ENCODE results near the gene HECW1.
"Not testable (repeated sequence)": the region's sequence is repeated elsewhere in the genome, so short reads cannot be mapped to it uniquely, and the experiment has no call there.

Gene HECW1

DNA sequence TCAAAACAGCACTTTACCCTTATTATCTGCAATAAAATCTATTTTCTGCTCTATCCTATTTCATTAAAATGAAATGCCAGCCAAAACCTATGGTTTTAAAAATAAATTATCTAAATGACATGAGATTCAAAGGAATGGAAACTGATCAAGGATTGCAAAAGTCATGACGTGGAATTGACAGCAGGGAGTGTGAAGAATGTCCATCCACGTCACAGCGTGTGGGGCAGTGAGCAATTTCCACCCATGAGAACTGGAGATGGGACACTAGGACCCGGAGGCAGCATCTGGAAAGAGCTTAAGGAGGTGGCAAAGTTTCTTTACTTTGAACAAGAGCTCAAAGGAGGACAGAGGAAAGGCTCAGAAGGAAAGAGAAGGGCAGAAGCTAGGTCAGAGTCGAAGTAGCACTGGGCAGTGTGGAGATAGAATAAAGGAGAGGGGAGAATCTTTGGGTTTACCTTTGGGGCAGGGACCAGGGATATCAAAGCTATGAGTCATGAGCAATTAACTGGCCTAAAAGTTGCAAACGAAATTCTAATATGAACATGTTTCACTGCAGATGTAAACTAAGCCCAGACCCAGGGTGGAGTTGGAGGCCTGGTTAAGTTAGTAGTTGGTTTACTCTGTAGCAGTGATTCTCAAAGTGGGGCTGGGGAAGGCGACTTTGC lies 445.5 kb downstream of the HECW1 start:
- DNase-seq: no peak

DNA sequence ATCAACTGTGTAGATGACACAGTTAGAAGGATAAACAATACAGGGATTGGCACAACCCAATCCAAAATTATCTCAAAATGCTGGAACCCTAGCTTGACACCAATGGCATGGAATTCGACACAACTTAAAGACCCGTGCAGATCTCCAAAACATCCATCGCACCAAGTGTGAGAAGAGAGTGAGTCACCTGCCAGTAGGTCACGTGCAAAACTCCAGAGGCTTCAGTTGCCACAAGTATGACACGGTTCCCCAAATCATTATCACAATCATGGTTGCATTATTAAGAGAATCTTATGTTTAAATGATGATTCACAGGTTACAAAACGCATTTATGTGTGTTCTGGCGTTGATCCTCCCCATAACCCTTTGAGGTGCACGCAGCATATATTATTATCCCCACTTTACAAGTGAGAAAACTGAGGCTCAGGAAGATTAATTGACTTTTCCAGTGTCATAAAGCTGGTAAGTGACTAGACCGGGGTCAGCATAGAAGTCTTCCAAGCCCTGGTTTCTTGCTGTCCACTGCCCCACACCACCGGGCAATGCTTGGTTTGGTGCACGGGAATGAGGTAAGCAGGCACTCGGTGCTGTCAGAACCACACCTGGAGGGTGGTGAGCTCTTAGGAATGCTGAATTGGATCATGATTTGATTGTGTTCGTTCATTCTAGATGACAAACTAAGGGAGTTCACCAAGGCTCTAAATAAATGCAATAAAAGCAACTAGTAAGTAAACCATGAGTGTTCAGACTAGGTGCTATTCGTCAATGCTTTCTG lies 446.9 kb downstream of the HECW1 start:
- no peak for DNase-seq

GRCh38 chr7:43559946-43560335 lies 447.5 kb downstream of the HECW1 start:
- DNase-seq: no peak

DNA sequence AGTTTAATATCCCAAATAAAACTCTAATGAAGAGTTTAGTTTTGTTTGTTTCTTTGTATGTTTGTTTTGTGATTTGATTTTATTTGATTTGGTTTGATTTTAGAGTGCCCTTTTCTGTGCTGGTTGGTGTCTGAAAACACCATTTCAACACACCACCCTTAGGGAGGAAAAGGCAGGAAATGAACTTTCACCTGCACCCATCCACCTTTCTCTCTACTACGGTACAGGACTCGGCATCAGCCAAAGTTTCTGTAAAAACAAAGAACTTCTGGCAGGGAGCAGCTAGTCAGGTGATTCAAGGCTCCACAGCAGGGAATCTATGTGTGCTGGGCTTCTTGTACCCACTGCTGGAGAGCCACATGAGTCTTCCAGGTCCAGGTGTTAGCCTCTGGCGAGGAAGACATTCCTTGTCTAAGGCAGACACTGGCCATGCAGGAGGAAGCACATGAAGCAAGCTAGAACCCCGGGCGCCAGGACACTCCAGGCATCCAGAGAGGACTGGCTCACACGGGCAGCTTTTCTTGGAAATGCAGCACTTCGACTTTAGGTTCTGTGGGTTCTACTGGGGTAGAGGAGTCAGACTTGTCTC lies 448.4 kb downstream of the HECW1 start:
- no peak for DNase-seq

GRCh38 chr7:43562383-43562782 lies 449.9 kb downstream of the HECW1 start:
- DNase-seq: no peak

GRCh38 chr7:43565786-43566185 lies 453.3 kb downstream of the HECW1 start:
- DNase-seq: no peak

- no peak for DNase-seq
Observed at GRCh38 chr7:43568529-43568928, 456.1 kb downstream of the HECW1 start.

DNA sequence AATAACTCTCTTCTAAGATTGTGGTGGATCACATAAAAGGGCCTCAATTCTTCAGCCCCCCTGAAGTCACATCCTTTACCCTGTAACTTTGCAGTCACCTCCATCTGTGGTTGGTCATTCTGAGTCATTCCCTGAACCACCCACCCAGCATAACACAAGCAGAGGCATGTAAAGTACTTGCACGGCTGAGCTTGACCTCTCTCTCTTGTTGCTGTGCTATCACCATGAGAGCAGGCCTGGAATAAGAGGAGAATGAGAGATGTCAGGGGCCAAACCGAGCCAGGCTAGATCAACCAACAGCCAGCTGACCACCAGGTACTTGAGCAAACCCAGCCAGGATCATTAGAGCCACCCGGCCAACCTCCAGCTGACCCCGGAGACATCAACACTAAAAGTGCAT lies 457.0 kb downstream of the HECW1 start:
- DNase-seq: no peak

GRCh38 chr7:43570688-43571365 lies 458.4 kb downstream of the HECW1 start:
- no peak for DNase-seq

DNA sequence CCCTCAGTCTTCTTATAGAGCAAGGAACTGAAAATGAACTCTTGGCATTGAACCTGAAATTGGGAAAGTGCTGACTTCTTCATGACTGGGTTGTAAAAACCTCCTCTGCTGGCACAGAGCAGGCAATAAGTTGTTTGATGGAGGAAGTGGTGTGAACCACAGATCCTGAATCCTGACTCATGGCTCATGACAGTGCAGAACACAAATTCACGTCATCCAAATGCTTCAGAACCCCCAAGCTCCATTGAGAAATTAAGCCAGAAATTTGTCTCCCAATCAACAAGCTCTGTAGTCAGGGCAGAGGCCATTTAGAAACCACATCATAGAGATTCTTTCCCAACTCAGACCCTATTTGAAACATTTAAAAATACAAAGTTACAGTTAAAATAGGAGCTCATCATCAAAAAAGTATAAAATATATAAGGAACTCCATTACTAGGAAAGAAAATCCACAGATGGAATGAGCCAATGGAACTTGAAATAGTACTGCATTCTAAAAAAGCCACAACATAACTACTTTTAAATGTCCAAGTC lies 460.1 kb downstream of the HECW1 start:
- peak; percentile 26 for DNase-seq

DNA sequence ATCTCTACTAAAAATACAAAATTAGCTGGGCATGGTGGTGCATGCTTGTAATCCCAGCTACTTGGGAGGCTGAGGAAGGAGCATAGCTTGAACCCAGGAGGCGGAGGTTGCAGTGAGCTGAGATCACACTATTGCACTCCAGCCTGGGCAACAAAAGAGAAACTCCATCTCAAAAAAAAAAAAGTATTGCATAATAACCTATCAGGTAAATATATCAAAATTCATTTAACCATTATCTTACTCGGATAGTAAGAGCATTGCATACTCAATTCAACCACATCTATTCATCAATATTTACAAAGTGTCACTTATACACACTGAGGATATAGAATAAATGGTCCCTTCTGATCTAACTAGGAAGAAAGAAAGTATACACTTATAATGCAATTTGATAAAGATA lies 461.4 kb downstream of the HECW1 start:
- not testable (repeated sequence) for DNase-seq

GRCh38 chr7:43575506-43575905 lies 463.1 kb downstream of the HECW1 start:
- no peak for DNase-seq

GRCh38 chr7:43576241-43576640 lies 463.8 kb downstream of the HECW1 start:
- DNase-seq: no peak

GRCh38 chr7:43577485-43577951 lies 465.1 kb downstream of the HECW1 start:
- DNase-seq: no peak

GRCh38 chr7:43582503-43583423 lies 470.3 kb downstream of the HECW1 start, which contains the start of gene STK17A:
Gene STK17A (plus strand): TSS chr7:43583108. CDS start chr7:43583244, 136 bp downstream.
- peak; percentile 92 for DNase-seq

DNA sequence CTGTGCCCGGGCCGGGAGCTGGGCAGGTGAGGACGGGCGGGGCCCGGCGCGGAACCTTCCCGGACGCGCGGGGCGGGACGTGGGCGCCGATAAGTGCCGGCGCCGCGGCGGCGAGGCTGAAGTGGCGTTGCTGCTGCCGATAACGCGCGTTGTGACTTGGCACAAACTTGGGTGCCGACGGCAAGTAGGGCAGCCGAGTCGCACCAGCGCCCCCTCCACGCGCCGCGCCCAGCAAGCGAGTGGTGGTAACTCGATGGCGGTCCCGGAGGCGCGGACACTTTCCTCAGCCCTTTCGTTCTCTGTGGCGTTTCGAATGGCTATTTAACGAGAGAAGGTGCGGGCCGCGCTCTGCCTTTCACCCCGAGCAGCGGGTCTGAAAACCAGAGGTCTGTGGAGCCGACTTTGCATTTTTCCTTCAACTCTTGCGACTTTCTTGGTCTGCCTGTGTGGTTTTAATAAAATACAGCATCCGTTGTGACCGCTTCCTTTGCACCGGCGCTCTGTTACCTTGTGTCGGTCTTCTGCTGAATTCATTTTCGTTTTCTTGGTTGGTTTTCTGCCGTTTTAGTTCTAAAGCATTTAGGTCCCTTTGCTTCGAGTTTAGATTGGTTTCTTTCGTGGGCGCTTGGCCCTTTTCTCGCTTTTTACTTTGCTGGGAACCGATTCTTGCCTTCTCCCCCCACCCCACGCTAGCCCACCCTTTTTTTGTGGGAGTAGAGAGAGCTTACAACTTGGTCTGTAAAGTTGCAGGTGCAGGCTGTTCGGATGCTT lies 471.2 kb downstream of the HECW1 start:
- peak; percentile 70 for DNase-seq

DNA sequence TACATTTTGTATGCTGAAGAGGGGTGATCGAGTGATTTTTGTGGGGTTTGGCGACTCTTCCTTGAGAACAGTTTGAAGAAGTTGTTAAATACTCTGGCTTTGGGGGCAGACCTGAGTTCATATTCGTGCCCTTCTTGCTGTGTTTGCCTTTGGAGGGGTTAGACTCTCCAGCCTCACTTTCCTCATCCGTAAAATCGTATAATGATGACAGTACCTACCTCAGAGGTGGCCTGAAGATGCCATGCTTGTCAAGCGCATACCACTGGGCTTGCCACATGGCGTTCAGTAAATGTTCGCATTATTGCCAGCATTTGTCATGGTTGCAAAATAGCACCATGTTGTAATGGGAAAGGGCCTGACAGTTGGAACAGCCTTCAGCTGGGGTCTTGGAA lies 471.7 kb downstream of the HECW1 start:
- DNase-seq: peak; percentile 24

- not testable (repeated sequence) for DNase-seq
Observed at GRCh38 chr7:43584733-43585132, 472.3 kb downstream of the HECW1 start.

DNA sequence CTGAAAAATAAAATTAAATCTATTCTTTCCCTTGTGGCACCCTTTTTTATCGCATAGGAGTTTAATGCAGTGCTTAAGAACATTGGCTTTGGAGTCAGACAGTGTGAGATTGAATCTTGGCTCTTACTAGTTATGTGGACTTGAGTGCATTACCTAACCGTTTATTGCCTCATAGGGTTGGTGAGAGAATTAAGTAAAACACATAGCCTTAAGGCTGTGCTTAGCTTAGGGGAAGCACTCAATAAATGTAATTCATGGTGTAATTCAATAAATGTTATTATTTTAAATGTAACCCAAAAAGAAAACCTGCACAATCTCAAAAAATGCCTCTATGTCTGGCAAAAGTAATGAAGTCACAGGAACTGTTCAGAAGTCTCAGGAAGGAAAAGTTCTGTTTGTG lies 473.1 kb downstream of the HECW1 start:
- DNase-seq: no peak

DNA sequence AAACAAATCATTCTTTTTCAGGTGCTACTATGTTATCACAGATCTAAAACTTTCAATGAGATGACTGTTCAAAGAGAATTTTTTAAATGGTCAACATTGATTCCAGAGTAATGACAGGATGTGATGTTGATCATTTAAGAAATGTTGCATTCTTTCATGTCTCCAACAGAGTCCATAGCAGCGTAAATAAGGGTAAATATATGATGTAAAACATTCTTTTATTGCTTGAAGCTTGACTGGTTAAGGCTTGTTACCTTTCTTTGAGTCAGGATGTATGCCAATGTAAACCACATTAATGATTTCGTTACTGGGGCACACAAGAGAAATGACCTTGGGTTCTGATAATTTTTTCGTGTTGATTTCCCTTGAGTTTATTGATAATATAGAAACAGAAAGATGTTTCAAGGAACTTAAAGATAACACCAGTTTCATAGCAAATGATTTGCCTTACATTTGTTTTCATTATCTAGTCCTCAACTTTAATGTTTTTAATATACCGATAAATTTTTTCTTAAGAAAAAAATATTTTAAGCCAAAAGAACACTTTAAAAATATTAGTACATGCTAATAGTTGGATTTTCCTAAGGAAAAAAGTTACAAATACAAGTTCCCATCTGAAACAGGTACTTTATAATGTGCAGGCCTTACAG lies 473.9 kb downstream of the HECW1 start:
- DNase-seq: no peak
